GM12892 (cell line): Measurements from ENCODE around the gene DNPEP.

ENCODE experiments used
- DNase-seq: peaks from one replicate; pipeline ENCODE4 v3.0.0; 2011; ENCODE audit not compliant: insufficient read length
- FAIRE-seq: peaks from 2 replicates; lab custom pipeline; 2011; peaks lifted over from hg19 to GRCh38; lab: Jason Lieb, UNC
- POLR2A ChIP-seq: IDR thresholded peaks from 2 replicates; pipeline ENCODE4 v1.6.1; 2011; ENCODE audit warnings: low read depth, low read length, control low read depth
- POLR2AphosphoS5 ChIP-seq: IDR thresholded peaks from 2 replicates; pipeline ENCODE4 v1.6.1; 2011; ENCODE audit warnings: low read depth, low read length, control low read depth
- TAF1 ChIP-seq: IDR thresholded peaks from 2 replicates; pipeline ENCODE4 v1.6.1; 2011; ENCODE audit warnings: low read depth, mild to moderate bottlenecking, control low read depth, low read length, borderline replicate concordance

The DNPEP gene

GRCh38 chr2:219378163-219378851 is 9.4 kb downstream of the DNPEP start:
- no peak for DNase-seq

GRCh38 chr2:219369447-219369861 is 18.3 kb downstream of the DNPEP start:
- no peak for TF ChIP-seq TAF1
- TF ChIP-seq POLR2A = no peak
- no peak for FAIRE-seq
- no peak for DNase-seq

More at GRCh38 chr2:219378163-219378851, 9.4 kb downstream of the DNPEP start:
- TF ChIP-seq POLR2AphosphoS5 (no peak), POLR2A (no peak), TAF1 (no peak)
- no peak for FAIRE-seq

- no peak for FAIRE-seq
Observed at GRCh38 chr2:219368690-219369191, 19.0 kb downstream of the DNPEP start.

GRCh38 chr2:219362524-219363164 is 25.1 kb downstream of the DNPEP start:
- TF ChIP-seq TAF1 (no peak), POLR2AphosphoS5 (no peak), POLR2A (no peak)
- FAIRE-seq = peak; percentile 76
- DNase-seq = no peak

More at GRCh38 chr2:219368690-219369191, 19.0 kb downstream of the DNPEP start:
- DNase-seq = no peak
- TF ChIP-seq TAF1 (no peak), POLR2A (no peak), POLR2AphosphoS5 (no peak)

- DNase-seq (no peak), FAIRE-seq (no peak)
- TF ChIP-seq TAF1 (no peak), POLR2A (no peak), POLR2AphosphoS5 (no peak)
Observed at GRCh38 chr2:219362072-219362471, 25.6 kb downstream of the DNPEP start.

- TF ChIP-seq POLR2AphosphoS5 (no peak), TAF1 (no peak), POLR2A (no peak)
- DNase-seq (no peak), FAIRE-seq (no peak)
Observed at GRCh38 chr2:219358170-219359075, 29.3 kb downstream of the DNPEP start.

- DNase-seq (no peak), FAIRE-seq (no peak)
- TF ChIP-seq POLR2AphosphoS5 = no peak
- TF ChIP-seq POLR2A = no peak
- TF ChIP-seq TAF1 = no peak
Observed at GRCh38 chr2:219356834-219357233, 30.9 kb downstream of the DNPEP start.

- TF ChIP-seq TAF1 (no peak), POLR2AphosphoS5 (no peak), POLR2A (no peak)
- DNase-seq = no peak
- FAIRE-seq = no peak
Observed at GRCh38 chr2:219354582-219354981, 33.1 kb downstream of the DNPEP start.

- DNase-seq (no peak), FAIRE-seq (no peak)
- TF ChIP-seq TAF1 (no peak), POLR2A (no peak), POLR2AphosphoS5 (no peak)
Observed at GRCh38 chr2:219353129-219353528, 34.6 kb downstream of the DNPEP start.

- DNase-seq (no peak), FAIRE-seq (no peak)
Observed at GRCh38 chr2:219352448-219353023, 35.2 kb downstream of the DNPEP start.

GRCh38 chr2:219350710-219351221 is 36.9 kb downstream of the DNPEP start:
- TF ChIP-seq POLR2A (no peak), TAF1 (no peak), POLR2AphosphoS5 (no peak)
- DNase-seq (no peak), FAIRE-seq (no peak)

More at GRCh38 chr2:219352448-219353023, 35.2 kb downstream of the DNPEP start:
- TF ChIP-seq POLR2AphosphoS5 (no peak), TAF1 (no peak), POLR2A (no peak)

GRCh38 chr2:219350215-219350614 is 37.5 kb downstream of the DNPEP start:
- FAIRE-seq = no peak
- TF ChIP-seq POLR2A (no peak), TAF1 (no peak), POLR2AphosphoS5 (no peak)
- DNase-seq = no peak
